A673 (cell line): ENCODE measurements around the gene TAF4. TPM values are rescaled to one million over a fixed set of nuclear protein-coding genes. Genes with fewer than 3 reads are reported as not detected.

Experiments used
- BruUV-seq: library from RNA; stranded (reverse); fragments of 400-500 nt; replicated peaks from 2 replicates; lab custom pipeline; 2021; lab: Mats Ljungman, UMichigan
- CTCF ChIA-PET: fragments of 300-600 bp; sonication (Branson Sonifier 250); formaldehyde crosslinking; loops from one replicate; lab custom pipeline; 2022; ENCODE audit warnings: antibody characterized with exemption; lab: Charles Lee
- POLR2A ChIA-PET: fragments of 300-600 bp; sonication (Branson Sonifier 250); formaldehyde crosslinking; loops from one replicate; lab custom pipeline; 2022; ENCODE audit warnings: antibody characterized with exemption; ENCODE audit not compliant: low non-redundant PET; lab: Charles Lee
- DNase-seq: peaks from one replicate; pipeline ENCODE4 v3.0.0-alpha.2; 2015; ENCODE audit warnings: low spot score
- H3K27ac ChIP-seq: fragments of 200-600 bp; sonication (generic); 2 replicates; pipeline ENCODE4 v1.5.1; 2016; ENCODE audit warnings: mixed run types, low read depth, mild to moderate bottlenecking, mixed read lengths, antibody characterized with exemption, low read length; ENCODE audit not compliant: poor library complexity, severe bottlenecking
- H3K27me3 ChIP-seq: fragments of 200-600 bp; sonication (generic); replicated peaks from 2 replicates; pipeline ENCODE4 v1.6.1; 2017; ENCODE audit warnings: mixed run types, low read depth, mild to moderate bottlenecking, mixed read lengths, antibody characterized with exemption, low read length; ENCODE audit not compliant: insufficient read depth, poor library complexity
- H3K36me3 ChIP-seq: fragments of 200-600 bp; sonication (generic); 2 replicates; pipeline ENCODE4 v1.6.1; 2016; ENCODE audit warnings: mixed run types, mild to moderate bottlenecking, mixed read lengths, antibody characterized with exemption, low read length; ENCODE audit not compliant: insufficient read depth, poor library complexity, severe bottlenecking
- H3K4me1 ChIP-seq: fragments of 200-600 bp; sonication (generic); 2 replicates; pipeline ENCODE4 v1.6.1; 2017; ENCODE audit warnings: mixed run types, mild to moderate bottlenecking, mixed read lengths, antibody characterized with exemption, low read length; ENCODE audit not compliant: insufficient read depth, poor library complexity, severe bottlenecking
- H3K4me3 ChIP-seq: fragments of 200-600 bp; sonication (generic); 2 replicates; pipeline ENCODE4 v1.5.1; 2016; ENCODE audit warnings: low read depth, mixed run types, mild to moderate bottlenecking, mixed read lengths, low read length; ENCODE audit not compliant: poor library complexity, severe bottlenecking
- H3K9me3 ChIP-seq: fragments of 200-600 bp; sonication (generic); 2 replicates; pipeline ENCODE4 v1.6.1; 2016; ENCODE audit warnings: mixed run types, low read depth, mild to moderate bottlenecking, mixed read lengths, antibody characterized with exemption, low read length; ENCODE audit not compliant: poor library complexity, severe bottlenecking
- CTCF ChIP-seq: fragments of 300-800, 200-600 bp; sonication (generic); conservative IDR thresholded peaks from 2 replicates; pipeline ENCODE4 v1.5.1; 2017; ENCODE audit warnings: low read depth, mild to moderate bottlenecking, antibody characterized with exemption, low read length, moderate library complexity, mixed read lengths
- EZH2 ChIP-seq: fragments of 200-600 bp; sonication (generic); IDR thresholded peaks from 2 replicates; pipeline ENCODE4 v1.6.1; 2017; ENCODE audit warnings: borderline replicate concordance, low read depth, mild to moderate bottlenecking, mixed read lengths, antibody characterized with exemption, low read length; ENCODE audit not compliant: poor library complexity, severe bottlenecking
- intact Hi-C: fragments of 100-400 bp; cut with micrococcal nuclease; formaldehyde crosslinking; loops from one replicate; pipeline ENCODE4 v1.10.0; 2022; ENCODE audit not compliant: unreplicated experiment
- total RNA-seq: library from RNA; stranded (reverse); gene quantifications from 2 replicates; pipeline ENCODE4 v1.2.3, GENCODE V29; 2021

TAF4 gene
- total RNA-seq, 1 experiment from 2014 or later = 37.0 TPM

GRCh38 chr20:62048821-62049291 is 16.8 kb downstream of the TAF4 start:
- no TSS peak for BruUV-seq
- POLR2A ChIA-PET = no interaction called here

GRCh38 chr20:62048346-62048761 is 17.3 kb downstream of the TAF4 start:
- H3K27me3 ChIP-seq = no peaks in the 10 kb centered on the region
- no peak overlapping the region for H3K4me3 ChIP-seq
- DNase-seq = no peak
- ChIA-PET POLR2A (no interaction called here), CTCF (no interaction called here)
- TF ChIP-seq CTCF (no peak), EZH2 (no peak)
- BruUV-seq = no TSS peak
- no peak overlapping the region for H3K27ac ChIP-seq
- intact Hi-C loops = no loop called here
- no peaks in the 10 kb centered on the region for H3K36me3 ChIP-seq
- no peaks in the 10 kb centered on the region for H3K9me3 ChIP-seq
- H3K4me1 ChIP-seq = peaks cover 4% of the 10 kb centered on the region

More at GRCh38 chr20:62048821-62049291, 16.8 kb downstream of the TAF4 start:
- Histone ChIP-seq H3K4me3 (no peak overlapping the region), H3K27ac (no peak overlapping the region), H3K9me3 (no peaks in the 10 kb centered on the region), H3K36me3 (no peaks in the 10 kb centered on the region), H3K27me3 (no peaks in the 10 kb centered on the region), H3K4me1 (no peaks in the 10 kb centered on the region)
- no peak for TF ChIP-seq CTCF
- intact Hi-C loops = no loop called here
- CTCF ChIA-PET = no interaction called here
- no peak for DNase-seq

- Histone ChIP-seq H3K36me3 (no peaks in the 10 kb centered on the region), H3K27me3 (no peaks in the 10 kb centered on the region), H3K27ac (no peak overlapping the region), H3K4me3 (no peak overlapping the region), H3K4me1 (peaks cover 8% of the 10 kb centered on the region), H3K9me3 (no peaks in the 10 kb centered on the region)
- intact Hi-C loops = no loop called here
- ChIA-PET POLR2A (no interaction called here), CTCF (no interaction called here)
- no peak for DNase-seq
- BruUV-seq = no TSS peak
- no peak for TF ChIP-seq CTCF
- TF ChIP-seq EZH2 = no peak
These were observed 17.9 kb downstream of the TAF4 start for GRCh38 chr20:62047666-62048345.
